Activated T-cell treated with anti-CD3 and anti-CD28 coated beads for 4 hours (primary cell): Measurements from ENCODE around the gene KDM2B.
A peak's percentile ranks its signal among the peaks of the same experiment; 100 is the strongest.
"Not testable (repeated sequence)": the region's sequence is repeated elsewhere in the genome, so short reads cannot be mapped to it uniquely, and the experiment has no call there.

Experiments
- DNase-seq: peaks from one replicate; pipeline ENCODE4 v3.0.0-alpha.2; 2020

KDM2B gene

DNA sequence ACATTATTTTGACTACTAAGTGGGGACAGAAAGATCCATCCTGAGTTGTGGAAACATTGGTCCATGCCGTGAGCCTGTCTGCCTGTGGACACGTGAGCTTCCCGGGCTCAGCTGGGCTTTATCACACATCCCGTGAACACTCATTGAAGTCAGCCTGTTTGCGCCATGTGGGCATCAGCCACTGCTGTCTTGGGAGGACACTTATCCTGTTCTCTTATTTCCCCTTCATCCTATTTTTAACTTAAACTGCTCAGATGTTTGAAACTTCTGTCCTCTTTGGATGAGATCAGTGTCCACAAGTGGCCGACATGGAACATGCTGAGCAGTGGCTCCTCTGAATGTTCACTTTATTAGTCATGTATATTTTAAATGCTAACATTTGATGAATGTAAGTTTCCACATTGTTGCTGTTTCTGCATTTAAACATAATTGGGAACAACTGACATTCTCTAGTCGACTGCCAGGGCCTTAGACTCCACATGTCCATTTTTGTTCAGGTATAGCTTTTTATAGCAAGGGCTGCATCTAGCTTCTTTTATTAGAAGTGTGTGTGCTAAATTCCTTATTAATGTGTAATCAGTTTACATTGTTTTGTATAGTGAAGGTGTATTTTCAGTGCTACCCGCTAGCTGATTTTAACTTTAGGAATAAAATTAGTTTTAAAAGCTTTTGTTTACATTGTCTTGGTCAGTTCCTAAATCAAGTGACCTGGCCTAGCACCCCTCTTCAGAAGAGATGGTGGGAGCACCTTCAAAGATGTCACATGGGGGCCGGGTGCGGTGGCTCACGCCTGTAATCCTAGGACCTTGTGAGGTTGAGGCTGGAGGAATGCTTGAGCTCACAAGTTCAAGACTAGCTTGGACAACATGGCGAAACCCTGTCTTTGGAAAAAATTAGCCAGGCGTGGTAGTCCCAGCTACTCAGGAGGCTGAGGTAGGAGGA lies 156.9 kb downstream of the KDM2B start:
- DNase-seq = no peak

DNA sequence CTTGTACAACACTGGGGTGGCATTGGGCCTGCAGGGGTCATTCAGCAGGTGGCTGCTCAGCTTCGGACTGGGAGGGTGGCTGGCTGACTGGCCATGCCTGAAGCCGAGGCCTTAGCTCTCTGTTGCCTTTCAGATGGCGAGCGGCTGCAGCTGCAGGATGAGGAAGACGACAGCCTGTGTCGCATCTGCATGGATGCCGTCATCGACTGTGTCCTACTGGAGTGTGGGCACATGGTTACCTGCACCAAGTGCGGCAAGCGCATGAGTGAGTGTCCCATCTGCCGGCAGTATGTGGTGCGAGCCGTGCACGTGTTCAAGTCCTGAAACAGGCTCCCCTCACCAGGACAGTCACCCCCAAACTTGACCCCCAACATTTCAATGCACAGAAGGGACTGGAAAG lies 157.6 kb downstream of the KDM2B start:
- DNase-seq = no peak

DNA sequence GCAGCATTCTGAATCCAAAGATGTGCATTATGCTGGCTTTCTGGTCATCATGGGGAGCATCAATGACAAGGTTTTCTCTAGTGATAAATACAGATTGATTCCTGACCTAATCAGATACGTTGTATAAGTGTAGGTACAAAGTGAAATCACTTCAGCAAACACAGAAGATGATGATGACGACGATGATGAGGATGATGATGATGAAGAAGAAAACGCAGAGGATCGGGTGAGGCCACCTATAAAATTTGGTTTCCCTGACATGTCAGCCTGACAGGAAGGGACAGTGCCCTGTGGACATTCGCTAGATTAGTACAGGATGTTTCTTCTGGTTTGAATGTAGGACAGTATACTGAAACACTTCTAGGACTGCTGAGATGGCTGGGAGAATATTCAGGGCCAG lies 160.7 kb downstream of the KDM2B start:
- no peak for DNase-seq

GRCh38 chr12:121417847-121418246 lies 163.0 kb downstream of the KDM2B start:
- no peak for DNase-seq

DNA sequence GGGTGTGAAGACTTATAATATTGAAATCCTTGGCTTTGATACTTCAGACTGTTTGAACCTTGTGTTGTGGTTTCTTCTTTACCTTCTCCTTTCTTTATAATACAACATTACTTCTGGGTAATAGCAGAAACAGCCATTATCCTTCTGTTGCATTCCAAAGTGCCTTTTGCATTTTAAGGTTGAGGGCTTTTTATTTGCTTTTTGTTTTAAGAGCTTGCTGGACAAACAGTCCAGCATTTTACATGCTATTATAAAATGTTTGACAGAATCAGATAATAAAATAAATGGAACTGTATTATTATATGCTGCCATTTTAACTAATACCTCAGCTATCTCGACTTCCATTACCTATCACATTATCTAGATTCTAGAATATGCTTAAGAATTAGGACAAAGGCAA lies 166.9 kb downstream of the KDM2B start:
- DNase-seq = no peak

GRCh38 chr12:121405211-121405610 lies 175.6 kb downstream of the KDM2B start:
- no peak for DNase-seq

- no peak for DNase-seq
These were observed 176.1 kb downstream of the KDM2B start for GRCh38 chr12:121404734-121405133.

- DNase-seq = no peak
These were observed 177.1 kb downstream of the KDM2B start for GRCh38 chr12:121403721-121404120.

DNA sequence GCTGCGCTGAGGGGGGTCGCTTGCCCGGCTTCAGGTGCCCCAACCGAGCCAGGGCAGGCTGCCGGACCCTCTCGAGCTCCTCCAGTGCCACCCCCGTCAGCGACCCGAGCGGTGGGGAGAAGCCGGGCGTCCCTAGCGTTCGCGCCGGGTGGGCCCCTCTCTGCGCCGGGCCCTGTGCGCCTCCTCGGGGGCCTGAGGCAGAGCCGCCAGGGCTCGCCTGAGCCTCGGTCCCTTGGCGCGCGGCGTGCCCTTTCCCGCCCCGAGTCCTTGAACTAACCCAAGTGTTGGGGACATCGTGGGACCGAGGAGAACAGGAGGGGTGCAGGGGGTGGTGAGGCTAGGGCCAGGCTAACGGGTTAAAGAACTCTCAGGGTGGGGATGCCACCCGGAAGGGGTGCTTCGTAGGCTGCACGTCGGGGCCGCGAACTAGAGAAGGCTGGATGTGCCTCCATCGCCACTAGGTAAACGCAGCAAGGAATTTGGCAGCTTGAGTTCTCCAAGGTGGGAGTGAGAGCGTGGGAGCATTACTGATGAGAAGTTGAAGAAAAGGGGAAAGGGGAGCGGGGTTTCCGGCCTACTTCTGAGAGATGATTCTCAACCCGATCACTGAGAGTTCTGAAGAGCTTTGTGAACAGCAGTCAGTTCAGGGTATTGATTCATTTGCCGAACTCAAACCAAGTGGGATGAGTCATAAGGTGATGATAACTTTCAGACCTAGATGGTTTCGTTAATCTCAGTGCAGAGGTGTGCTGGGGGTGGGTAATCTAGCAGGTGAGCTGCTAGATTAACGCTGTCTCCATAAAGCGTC lies 180.3 kb downstream of the KDM2B start:
- peak; percentile 43 for DNase-seq

- DNase-seq = peak; percentile 94
These were observed 181.2 kb downstream of the KDM2B start, which contains the start of gene RNF34 for GRCh38 chr12:121399391-121400331. Gene RNF34 (plus strand): TSS chr12:121400118. CDS start chr12:121400213, 95 bp downstream.

GRCh38 chr12:121398355-121398754 lies 182.5 kb downstream of the KDM2B start:
- no peak for DNase-seq

DNA sequence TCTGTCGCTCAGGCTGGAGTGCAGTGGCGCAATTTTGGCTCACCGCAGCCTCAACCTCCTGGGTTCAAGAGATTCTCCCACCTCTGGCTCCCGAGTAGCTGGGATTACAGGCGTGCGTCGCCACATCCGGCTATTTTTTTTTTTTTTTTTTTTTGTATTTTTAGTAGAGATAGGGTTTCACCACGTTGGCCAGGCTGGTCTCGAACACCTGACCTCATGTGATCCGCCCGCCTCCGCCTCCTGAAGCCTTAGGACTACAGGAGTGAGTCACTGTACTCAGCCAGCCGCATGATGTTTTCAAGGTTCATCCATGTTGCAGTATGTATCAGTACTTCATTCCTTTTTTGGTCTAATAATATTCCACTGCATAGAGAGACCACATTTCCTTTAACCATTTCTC lies 183.3 kb downstream of the KDM2B start:
- DNase-seq = no peak

GRCh38 chr12:121392325-121392716 lies 188.5 kb downstream of the KDM2B start:
- no peak for DNase-seq

DNA sequence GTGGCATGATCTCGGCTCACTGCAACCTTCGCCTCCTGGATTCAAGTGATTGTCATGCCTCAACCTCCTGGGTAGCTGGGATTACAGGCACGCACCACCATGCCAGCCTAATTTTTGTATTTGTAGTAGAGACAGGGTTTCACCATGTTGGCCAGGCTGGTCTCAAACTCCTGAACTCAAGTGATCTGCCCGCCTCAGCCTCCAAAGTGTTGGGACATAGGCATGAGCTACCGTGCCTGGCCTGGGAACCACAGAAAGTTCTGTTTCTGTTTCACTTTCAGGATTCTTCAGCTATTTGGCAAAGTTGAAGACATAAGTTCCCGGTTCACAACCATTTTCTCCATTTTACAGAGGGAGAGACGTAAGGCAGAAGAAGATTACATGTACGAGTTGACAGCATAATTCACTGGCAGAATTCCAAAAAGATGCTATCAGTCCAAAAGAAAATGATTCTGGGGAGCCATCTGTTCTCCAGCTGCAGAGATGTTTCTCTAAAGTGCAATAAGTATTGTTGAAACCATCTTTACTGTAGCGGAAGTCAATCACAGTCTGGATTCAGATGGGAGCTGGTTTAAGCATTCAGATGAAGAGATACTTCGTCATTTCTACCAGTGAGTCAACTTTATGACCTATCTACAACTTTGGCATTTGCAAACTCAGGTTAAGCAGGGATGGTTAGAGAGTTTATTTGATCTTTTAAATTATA lies 189.1 kb downstream of the KDM2B start:
- DNase-seq = no peak

- DNase-seq = no peak
These were observed 190.0 kb downstream of the KDM2B start for GRCh38 chr12:121390856-121391255.

GRCh38 chr12:121388421-121388981 lies 192.3 kb downstream of the KDM2B start:
- DNase-seq = no peak

DNA sequence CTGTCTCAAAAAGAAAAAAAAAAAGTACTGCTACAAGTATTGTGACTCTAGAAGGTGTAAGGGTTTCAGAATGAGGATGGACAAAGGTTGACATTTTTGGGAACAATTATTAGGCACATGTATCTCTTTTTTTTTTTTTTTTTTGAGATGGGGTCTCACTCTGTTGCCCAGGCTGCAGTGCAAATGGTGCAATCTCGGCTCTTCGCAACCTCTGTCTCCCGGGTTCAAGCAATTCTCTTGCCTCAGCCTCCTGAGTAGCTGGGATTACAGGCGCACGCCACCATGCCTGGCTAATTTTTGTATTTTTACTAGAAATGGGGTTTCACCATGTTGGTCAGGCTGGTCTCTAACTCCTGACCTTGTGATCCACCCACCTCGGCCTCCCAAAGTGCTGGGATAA lies 195.9 kb downstream of the KDM2B start:
- not testable (repeated sequence) for DNase-seq

DNA sequence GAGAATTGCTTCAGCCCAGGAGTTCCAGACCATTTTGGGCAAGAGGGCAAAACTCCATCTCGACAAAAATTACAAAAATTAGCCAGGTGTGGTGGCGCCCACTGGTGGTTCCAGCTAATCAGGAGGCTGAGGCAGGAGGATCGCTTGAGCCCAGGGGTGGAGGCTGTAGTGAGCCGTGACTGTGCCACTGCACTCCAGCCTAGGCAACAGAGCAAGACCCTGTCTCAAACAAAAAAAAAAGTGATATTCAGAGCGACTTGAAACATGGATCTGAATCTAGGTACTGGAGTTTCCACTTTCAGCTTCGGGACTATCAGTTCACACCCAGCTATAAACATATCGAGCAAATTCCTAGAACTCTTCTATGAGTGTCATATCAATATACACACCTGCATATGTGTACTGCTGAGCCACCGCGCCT lies 197.2 kb downstream of the KDM2B start:
- DNase-seq = no peak

- DNase-seq = no peak
These were observed 200.9 kb downstream of the KDM2B start for GRCh38 chr12:121379945-121380344.
